Adrenal gland (tissue), 5 donors: ENCODE data around the gene RSAD2.

Experiments
- CTCF ChIP-seq, 6 experiments: fragments of 450-650 bp in 4 of 6; fragments of 200-600 bp in 2 of 6; sonication (generic) in 1 of 6; IDR thresholded peaks; 1 replicate in 5 of 6; 2 replicates in 1 of 6; pipeline versions ENCODE4 v1.5.1 to v1.8.0; 2016 to 2021; ENCODE audit warnings: antibody characterized with exemption in 6 of 6, mild to moderate bottlenecking in 2 of 6, moderate library complexity in 1 of 6
- POLR2A ChIP-seq, 2 donors: fragments of 450-650 bp; IDR thresholded peaks; one replicate each; pipeline ENCODE4 v1.6.1; 2017; ENCODE audit warnings: antibody characterized with exemption in 2 of 2, mild to moderate bottlenecking in 2 of 2, moderate library complexity in 1 of 2
- donor health status: DM: no; HTN: no; CAD: no.

GRCh38 chr2:6866982-6867381 lies 10.6 kb upstream of the RSAD2 start:
- TF ChIP-seq CTCF (IDR thresholded peaks at IDR 0.05): no peak
- TF ChIP-seq POLR2A (IDR thresholded peaks at IDR 0.05): no peak
